ENCODE measurements around the gene LRRC27.

The LRRC27 gene

GRCh38 chr10:132413226-132414205 lies 81.5 kb downstream of the LRRC27 start:
- no peak for DNase-seq (ENCODE audit: low read depth)
- TF ChIP-seq CTCF (conservative IDR thresholded peaks at IDR 0.05; ENCODE audit: low read depth, low read length): no peak
- H3K4me3 ChIP-seq (ENCODE audit: low read depth, low read length): no peak overlapping the region

DNA sequence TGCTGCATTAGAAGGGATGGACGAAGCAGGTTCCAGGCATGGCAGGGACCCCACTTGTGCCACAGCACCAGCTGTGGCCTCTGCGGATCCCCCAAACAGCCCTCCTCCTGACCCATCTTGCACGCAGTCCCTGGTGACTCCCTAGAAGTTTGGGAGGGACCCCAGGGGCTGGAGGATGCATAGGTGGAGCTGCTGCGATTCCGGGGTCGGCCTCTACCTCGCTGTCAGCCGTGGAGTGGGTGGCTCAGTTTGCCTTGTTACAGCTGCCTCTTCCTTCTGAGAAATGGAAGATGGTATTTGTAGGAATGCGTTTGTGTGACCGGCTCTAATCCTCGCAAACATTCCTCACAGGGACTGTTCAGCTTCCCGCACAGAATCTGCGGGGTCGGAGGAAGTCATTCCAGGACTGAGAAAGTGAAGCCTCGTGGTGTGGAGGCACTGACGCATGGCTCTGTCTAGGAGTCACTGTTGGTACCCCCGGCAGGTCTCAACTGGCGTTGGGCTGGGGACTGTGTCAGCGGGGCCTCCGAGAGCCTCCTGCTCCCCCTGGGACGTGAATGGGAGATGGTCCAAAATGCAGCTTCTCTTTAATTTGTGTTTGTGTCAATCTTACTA lies 82.5 kb downstream of the LRRC27 start:
- no peak overlapping the region for H3K4me3 ChIP-seq (ENCODE audit: low read depth, low read length)
- TF ChIP-seq CTCF (conservative IDR thresholded peaks at IDR 0.05; ENCODE audit: low read depth, low read length): no peak
- no peak for DNase-seq (ENCODE audit: low read depth)

DNA sequence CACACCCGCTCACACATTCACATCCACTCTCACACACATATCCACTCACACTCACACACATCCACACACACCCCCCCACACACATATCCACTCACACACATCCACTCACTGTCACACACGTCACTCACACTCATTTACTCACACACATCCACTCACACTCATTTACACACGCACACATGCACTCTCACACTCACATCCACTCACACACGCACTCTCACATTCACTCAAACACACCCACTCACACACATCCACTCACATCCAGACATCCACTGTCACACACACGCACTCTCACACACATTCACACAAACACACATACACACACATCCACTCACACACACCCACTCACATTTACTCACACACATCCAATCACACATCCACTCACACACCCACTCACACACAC lies 83.3 kb downstream of the LRRC27 start:
- no peak overlapping the region for H3K4me3 ChIP-seq (ENCODE audit: low read depth, low read length)
- no peak for TF ChIP-seq CTCF (conservative IDR thresholded peaks at IDR 0.05; ENCODE audit: low read depth, low read length)
- no peak for DNase-seq (ENCODE audit: low read depth)

- no peak for DNase-seq (ENCODE audit: low read depth)
- no peak for TF ChIP-seq CTCF (conservative IDR thresholded peaks at IDR 0.05; ENCODE audit: low read depth, low read length)
- H3K4me3 ChIP-seq (ENCODE audit: low read depth, low read length): no peak overlapping the region
Observed at GRCh38 chr10:132415956-132416355, 84.0 kb downstream of the LRRC27 start.

DNA sequence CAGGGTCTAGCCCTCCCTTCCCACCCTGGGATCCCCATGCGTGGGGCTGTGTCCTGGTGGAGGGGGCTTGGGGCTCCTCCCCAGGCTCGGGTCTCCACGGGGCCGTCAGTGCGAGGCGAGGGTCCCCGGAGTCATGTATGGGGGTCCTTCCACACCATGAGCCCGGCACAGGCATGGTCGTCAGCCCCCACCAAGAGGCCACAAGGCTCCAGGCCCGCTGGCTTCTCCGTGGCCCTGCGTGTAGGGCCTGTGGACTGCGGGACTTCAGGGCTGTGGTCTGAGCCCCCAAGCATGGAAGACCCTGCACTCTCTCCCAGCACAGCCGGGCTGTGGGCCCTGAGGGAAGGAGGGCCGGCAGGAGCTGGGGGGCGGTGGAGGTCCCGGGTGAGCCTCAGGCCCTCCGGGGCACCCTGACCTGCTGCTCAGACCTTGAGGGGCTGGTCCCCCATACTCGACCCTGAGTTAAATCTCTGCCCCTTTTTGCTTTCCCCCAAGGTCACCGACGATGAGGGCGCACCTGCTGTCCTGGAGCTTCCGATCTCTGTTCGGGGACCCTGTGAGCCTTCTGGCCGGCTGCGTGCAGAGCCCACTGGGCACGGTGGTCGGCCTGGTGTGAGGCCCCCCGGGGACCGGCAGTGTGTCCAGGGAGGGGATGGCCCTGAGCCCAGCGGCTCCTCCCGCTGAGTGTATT lies 84.7 kb downstream of the LRRC27 start:
- no peak overlapping the region for H3K4me3 ChIP-seq (ENCODE audit: low read depth, low read length)
- no peak for DNase-seq (ENCODE audit: low read depth)
- TF ChIP-seq CTCF (conservative IDR thresholded peaks at IDR 0.05; ENCODE audit: low read depth, low read length): no peak

- TF ChIP-seq CTCF (conservative IDR thresholded peaks at IDR 0.05; ENCODE audit: low read depth, low read length): no peak
- H3K4me3 ChIP-seq (ENCODE audit: low read depth, low read length): no peak overlapping the region
- DNase-seq (ENCODE audit: low read depth): no peak
Observed at GRCh38 chr10:132417257-132417910, 85.4 kb downstream of the LRRC27 start.

Data from choroid plexus epithelial cell (primary cell).